ENCODE measurements around the gene BICRAL.
"Not testable (repeated sequence)": the region's sequence is repeated elsewhere in the genome, so short reads cannot be mapped to it uniquely, and the experiment has no call there.

BICRAL gene

DNA sequence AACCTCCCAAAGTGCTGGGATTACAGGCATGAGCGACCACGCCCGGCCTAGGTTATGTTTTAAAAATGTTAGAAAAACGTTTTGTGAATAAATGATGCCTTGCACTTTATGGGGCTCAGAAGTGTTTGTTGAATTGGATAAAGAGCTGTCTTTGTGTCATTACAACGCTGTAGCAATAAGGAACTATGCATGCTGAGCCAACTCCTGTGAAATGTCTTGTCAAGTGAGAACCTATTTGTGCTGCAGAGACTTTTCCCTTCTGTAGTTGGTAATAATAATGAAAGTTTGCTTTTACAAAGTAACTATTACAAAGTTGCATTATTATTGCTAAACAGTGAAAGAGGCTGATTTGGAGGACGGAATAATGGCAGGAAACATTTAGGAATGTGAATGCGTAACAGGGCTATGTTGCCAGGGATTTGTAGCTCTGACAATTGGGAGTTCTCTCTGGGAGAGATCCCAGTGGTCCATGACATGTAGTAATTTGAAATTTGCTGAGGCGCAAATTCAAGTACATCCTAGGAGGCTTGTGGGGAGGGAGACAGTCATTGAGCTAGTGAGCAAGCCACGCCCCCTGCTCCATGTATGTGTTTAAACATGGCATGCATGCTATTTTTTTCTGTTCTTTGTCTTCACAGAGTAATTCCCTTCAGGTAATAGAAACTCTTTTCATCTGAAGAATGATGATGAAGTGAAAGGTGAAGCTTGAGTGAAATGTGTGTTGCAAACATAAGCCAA lies 16.8 kb upstream of the BICRAL start:
- no peak for DNase-seq (ENCODE audit: low spot score)

DNA sequence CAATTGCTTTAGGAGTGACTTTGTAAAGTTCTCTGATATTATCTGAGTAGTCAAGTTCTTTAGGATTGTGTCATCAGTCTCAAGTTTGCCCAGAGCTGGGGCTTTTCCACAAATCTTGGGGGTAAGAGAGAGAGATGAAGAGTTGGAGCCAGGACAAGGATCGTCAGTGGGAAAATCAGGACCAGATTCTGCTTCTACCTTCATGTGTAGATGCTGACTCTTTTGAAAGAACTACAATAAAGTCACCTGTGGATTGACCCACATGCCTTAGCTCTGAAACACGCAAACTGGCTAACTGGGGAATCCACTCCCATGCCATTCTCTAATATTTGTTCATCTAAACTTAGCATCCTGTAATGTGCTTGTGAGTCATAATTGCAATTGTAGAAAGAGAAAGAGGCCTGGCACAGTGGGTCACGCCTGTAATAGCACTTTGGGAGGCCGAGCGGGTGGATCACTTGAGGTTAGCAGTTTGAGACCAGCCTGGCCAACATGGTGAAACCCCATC lies 15.6 kb upstream of the BICRAL start:
- no peak for DNase-seq (ENCODE audit: low spot score)

DNA sequence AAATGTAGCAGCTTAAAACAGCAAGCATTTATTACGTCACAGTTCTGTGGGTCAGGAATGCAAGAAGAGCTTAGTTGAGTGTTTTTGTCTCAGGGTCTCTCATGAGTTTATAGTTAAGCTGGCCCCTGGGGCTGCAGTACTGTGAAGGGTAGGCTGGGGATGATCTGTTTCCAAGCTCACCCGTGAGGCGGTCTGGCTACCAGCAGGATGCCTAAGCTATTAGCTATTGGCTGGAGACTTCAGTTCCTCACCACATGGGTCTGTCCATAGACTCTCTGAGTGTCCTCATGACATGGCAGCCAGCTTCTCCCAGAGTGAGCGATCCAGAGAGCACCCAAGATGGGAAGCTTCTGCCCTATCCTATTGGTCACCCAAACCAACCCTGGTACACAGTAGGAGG lies 12.8 kb upstream of the BICRAL start:
- no peak for DNase-seq (ENCODE audit: low spot score)

DNA sequence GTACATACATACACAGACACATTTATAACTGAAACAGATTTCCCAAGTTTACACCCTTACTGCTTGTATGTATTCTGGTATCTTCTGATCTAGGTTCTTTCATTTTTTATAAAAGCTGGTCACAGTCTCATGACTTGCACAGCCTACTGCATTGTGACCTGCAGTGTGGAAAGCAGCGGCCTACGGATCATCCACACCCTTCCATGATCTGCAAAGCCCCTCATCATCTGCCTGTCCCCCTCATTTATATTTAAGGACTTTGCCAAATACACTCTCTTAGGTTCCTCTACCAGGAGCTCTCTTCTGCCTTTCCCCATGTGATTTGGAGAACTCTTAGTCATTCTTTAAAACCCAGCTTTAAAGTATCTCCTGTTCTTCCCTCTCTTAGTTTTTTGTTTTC lies 12.0 kb upstream of the BICRAL start:
- no peak for DNase-seq (ENCODE audit: low spot score)

DNA sequence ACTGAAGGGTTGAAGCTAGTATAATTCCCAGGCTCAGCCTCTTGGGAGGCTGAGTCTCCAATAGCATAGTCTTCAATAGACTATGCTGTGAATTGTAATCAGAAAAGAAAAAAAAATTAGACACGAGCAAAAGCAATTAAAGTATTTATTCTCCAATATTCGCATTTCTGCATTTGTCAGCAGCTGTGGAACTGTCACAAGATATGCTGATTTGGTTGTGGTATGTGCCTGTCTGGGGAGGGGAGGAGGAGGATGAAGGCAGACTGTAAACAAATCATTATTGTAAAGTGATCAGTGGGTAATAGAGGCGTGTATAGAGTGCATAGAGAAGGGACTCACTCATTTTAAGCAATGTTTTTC lies 10.1 kb upstream of the BICRAL start:
- DNase-seq (ENCODE audit: low spot score), result no peak

DNA sequence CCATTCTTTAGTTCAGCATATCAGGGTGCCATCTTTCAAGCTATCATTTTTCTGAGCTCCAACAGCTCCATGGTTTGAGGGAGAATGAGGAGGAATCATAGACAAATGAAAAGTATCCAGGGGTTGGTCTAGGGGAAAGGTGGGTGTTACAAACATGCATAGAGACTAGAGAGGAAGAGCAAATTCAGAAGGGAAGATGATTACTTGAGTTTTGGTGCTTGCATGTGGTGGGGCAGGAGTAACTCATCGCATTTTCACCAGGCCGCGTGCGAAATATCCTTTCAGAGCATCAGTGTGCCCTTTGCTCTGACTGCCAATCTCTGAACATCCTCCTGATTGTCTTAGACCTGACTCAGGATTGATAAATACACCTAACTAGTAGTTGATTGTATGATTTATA lies 7.7 kb upstream of the BICRAL start:
- no peak for DNase-seq (ENCODE audit: low spot score)

DNA sequence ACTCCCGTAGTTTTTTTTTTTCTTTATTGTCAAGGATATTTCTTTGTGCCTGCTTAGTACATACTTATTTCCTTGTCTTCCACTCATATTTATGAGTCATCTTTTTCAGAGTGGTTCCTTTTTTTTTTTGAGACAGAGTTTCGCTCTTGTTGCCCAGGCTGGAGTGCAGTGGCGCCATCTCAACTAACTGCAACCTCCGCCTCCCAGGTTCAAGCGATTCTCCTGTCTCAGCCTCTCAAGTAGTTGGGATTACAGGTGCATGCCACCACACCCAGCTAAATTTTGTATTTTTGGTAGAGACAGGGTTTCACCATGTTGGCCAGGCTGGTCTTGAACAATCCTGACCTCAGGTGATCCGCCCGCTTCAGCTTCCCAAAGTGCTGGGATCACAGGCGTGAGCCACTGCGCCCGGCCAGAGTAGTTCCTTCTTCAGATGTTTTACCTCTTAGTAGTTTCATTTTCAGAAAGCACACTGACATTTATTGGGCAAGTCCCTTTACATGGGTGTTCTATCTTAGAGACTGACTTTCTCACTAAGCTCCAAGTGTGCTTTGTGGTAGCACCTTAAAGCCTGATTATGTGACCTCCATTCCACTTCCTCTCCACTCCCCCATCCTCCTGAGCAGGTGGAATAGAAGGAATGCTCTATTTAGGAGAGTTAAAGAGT lies 6.9 kb upstream of the BICRAL start:
- DNase-seq (ENCODE audit: low spot score), result not testable (repeated sequence)

DNA sequence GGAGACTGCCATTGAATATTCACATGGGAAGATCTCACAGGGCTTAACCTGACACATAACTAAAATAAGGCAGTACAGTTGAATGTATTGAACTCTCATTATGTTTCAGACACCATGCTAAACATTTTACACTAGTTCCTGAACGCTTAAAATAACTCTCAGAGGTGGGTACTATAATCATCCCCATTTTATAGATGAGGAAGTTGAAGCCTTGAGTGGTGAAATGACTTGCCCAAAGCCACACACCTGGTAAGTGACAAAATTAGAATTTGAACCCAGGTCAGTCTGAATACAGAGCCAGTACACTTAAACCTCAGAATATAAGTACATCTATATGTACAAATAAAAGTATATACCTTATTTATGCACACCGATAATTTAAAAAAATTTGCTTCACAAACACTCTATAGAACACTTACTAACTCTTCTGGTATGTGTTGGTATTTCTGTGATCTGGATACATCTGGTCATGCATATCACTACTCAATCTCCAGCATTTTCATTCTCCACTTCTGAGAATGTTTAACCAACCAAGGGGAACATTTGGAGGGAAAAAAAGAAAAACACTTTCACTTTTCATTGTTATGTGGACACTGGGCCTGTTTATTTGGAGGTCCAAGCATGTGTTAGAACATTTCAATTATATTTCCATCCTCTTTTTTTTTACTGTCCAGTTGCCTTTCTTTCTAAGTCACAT lies 4.6 kb upstream of the BICRAL start:
- DNase-seq (ENCODE audit: low spot score), result no peak

DNA sequence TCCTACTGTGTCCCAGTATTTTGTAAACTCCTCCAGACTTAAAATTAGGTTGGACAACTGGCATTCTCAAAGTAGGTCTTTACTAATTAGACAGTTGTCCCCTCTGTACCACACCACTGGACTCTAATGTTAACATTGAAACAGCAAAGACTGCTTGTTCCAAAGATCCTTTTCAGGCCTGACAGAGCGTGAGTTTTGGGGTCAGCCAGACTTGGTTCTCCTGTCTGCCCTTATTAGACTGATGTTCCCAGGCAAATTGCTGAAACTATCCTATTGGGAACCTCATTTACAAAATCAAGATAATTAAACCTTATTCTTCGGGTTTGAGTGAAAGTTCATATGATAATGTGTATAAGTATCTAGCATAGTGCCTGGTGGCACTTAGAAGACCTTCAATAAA lies 3.7 kb upstream of the BICRAL start:
- no peak for DNase-seq (ENCODE audit: low spot score)

DNA sequence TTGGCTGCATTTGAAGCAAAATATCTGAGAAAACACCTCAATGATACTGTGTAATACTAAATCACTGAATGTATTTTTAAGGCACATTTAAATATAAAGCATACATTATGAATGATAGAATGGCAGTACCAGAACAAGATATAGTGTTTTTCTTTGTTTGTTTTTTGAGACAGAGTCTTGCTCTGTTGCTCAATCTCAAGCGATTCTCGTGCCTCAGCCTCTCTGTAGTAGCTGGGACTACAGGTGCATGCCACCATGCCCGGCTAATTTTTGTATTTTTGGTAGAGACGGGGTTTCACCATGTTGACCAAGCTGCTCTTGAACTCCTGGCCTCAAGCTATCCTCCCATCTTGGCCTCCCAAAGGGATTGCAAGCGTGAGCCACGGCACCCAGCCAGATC lies 2.3 kb upstream of the BICRAL start:
- no peak for DNase-seq (ENCODE audit: low spot score)

DNA sequence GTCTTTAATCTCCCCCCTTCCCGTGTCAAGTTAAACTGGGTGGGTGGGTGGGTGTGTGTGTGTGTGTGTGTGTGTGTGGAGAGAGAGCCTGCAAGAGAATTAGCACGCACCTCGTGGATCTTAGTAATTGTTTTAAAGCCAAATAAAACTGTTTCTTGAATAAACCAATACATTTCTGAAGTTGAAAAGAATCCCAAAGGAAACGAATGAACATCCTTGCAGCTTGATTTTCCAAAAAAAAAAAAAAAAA lies 381 bp upstream of the BICRAL start:
- DNase-seq (ENCODE audit: low spot score), result no peak

DNA sequence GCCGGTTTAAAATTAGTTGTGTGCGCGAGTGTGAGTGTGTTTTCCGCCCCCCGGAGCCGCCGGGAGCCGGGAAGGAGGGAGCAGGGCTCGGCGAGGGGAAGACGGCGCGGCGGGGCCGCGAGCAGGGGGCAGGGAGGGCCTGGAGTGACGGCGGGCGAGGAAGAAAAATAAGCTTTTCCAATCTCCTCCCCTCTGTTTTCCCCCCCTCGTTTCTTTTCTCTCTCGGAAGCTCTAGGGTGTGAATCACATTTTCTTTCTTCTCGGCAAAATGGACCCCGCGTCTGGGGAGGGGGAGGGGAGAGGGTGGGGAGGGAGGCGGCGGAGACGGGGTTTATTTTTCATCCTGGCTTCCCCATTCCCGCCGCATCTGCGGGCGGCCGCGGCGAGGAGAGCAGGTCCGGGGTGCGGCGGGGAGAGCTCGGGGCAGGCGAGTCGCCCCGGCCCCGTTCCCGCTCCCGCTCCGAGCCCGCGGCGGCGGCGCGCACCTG lies 881 bp downstream of the BICRAL start:
- peak; percentile 68 for DNase-seq (ENCODE audit: low spot score)

DNA sequence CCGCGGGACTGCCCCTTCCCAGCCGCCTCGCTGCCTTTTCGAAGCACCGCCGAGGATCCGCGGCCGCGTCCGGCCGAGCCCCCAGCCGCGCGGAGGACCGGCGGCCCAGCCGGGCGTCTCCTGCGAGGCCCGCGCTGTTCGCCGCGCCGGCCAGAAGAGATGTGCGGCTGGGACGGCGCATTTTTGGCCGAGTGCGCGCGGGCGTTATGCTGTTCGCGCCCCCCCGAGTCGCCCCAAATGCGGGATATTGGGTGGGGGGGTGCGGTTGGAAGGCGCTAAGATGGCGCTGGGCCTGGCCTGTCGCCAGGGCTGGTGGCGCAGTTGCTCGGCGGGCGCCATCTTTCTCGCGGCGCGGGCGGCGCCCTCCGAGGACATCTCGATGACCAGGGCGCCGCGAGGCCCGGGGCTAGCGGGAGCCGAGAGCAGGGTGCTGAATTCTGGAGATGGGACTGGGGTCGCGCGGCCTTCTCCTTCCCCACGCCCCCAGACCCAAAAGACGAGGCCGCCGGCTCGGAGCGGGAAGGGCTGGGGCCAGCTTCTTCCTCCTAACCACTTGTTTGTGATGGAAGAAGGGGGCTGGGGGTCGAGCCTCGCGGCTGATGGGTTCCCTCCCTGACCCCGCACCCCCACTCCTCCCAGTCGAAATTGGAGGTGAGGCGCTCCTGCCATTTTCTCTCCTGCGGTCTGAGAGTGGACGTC lies 1.5 kb downstream of the BICRAL start:
- DNase-seq (ENCODE audit: low spot score), result peak; percentile 84

DNA sequence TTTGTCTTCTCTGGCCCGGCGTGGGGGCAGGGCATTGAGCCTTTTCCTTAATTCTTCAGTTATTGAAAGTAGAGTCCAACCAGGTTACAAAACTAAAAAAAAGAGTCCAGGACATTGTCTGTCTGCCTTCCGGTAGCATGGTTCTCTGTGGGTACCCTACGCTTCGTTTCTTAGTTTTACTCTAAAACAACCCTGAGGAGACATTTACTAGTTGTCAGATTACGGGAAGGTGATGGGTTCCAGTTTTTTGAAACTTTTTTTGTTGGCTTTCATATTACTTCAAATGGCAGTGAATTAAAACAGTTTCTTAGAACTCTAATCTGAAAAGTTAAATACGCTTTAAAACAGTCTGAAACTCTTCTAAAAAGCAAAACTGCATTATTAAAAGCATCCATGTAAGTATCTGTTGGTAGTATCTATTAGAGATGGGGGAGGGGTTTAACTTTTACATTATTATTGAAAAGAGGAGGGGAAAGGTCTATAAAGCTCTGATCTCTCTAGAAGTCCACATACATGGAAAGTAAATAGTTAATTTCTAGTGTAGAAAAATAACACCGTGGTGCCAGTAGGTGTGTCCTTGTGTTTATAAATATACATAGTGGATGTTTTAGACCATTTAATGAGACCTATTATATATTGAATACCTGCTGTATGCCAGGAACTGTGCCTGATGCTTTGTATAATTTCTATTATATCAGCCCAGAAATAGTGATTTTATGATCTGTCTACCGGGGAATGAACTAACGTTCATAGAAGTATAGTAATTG lies 2.2 kb downstream of the BICRAL start:
- peak; percentile 69 for DNase-seq (ENCODE audit: low spot score)

DNA sequence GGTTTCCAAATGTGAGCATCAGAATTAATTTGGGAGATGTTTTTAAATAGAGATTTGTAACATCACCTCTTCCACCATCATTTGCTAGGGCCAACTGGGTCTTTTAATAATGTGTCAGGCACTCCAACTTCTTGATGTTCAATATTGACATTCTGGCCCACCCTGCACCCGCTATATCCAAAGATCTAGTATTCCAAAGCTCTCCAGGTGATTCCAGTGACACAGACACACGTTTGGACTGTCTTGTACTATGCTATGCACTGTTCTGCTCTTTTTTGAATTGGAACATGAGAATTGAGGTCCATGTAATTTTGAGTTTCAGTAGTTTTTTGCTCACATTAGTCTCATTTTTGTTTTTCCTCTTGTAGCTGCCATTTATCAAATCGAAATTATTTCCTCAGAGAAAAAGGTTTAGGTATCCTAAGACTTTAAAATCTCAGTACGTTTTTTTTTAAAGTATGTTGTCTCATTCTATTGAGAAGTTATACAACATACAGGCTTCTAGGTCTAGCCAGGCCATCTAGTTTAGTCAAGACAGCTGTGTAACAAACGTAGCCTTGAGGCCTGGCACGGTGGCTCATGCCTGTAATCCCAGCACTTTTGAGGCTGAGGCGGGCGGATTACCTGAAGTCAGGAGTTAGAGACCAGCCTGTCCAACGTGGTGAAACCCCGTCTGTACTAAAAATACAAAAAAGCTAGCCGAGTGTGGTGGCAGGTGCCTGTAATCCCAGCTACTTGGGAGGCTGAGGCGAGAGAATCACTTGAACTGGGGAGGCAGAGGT lies 3.1 kb downstream of the BICRAL start:
- no peak for DNase-seq (ENCODE audit: low spot score)

DNA sequence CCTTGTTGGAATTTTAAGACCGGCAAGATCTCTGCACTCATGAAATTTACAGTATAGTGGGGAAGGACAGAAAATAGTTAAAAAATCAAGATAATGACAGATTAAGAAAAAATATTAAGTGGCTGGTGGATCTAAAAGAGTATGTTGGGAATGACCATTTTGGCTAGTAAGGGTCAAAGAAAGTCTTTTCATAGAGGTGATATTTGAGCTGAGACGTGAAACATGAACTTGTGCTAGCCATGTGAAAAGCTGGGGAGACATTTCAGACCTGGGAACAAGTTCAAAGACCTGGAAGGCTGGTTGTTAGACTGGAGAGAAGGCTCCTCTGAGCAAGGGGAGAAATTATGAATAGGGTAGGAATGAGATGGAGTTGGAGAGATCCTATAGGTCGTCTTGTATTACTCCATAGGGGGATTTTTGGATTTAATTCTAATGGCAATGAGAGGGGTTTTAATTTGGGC lies 4.7 kb downstream of the BICRAL start:
- no peak for DNase-seq (ENCODE audit: low spot score)

DNA sequence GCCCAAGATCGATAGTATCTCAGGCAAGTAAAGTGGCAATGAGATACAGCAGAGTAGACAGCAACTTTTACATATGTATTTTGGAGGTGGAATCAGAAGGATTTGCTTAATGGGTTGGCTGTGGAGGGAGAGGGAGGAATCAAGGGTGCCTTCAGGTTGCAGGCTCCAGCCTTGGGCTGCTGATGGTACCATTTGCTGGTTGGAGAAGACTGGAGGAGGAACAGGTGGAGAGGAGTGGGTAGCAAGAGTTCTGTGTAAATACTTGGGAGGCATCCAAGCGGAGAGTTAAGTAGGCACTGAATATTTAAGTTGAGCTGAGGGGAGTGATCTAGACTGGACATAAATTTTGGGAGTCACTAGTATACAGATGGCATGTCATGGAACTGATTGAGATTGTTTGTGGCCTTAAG lies 5.2 kb downstream of the BICRAL start:
- no peak for DNase-seq (ENCODE audit: low spot score)

DNA sequence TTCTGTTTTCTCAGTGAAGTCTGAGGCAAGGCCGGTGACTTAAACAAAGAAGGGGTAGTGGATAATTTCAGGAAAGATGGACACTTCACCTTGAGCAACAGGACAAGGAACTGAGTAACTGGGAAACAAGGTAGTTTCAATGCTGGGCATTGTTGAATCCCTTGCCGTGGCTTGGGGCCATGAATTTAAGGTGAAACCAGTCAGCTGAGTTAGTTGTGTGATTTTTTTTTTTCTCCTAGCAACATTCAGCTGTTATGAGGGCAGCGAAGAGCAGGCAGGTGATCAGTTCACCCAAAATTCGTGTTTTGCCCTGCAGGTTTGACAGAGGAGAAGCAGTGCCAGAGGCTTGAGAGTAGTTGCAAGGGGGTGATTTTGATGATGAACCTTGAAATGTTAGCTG lies 6.8 kb downstream of the BICRAL start:
- DNase-seq (ENCODE audit: low spot score), result no peak

DNA sequence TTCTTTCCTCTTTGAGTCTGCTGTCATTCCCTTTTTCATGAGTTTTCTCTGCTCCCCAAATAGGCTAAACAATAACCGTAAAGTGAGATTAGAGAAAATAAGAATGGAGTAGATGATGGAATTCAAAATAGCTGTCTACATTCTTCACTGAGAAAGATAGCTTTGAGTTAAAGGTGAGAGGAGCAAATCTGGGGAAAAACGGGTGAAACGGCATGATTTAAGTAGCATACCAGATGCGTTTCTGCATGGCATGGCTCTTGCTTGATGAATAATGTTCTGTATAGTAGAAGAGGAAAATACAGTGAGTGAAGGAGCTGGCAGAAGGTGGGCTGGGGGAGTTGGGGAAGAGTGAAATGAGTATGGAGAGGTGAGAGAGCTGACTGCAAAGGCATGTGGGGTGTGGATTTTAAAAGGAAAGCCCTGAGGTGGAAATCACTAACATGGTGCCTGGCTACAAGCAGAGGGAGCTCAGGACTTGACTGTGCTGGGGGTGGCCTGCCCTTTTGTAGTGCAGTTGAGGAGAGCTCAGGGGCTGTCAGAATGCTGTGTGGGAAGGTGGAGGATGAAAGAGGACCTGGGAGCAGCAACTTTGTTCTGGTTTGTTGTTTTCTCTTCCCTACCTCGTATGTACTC lies 8.8 kb downstream of the BICRAL start:
- DNase-seq (ENCODE audit: low spot score), result no peak

DNA sequence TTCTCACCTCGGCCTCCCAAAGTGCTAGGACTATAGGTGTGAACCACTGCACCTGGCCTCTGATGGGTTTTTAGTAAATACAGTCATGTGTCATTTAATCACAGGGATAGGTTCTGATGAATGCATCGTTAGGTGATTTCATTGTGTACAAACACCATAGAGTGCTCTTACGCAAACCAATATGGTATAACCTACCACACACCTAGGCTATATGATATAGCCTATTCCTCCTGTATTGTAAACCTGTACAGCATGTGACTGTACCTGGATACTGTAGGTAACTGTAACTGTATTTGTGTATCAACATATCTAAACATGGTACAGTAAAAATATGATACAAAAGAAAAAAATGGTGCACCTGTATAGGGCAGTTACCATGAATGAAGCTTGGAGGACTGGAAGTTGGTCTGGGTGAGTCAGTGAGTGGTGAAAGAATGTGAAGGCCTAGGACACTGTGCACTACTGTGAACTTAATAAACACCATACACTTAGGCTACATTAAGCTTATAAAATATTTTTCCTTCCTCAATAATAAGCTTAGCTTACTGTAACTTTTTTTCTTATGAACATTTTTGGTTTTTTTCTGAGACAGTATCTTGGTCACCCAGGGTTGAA lies 10.0 kb downstream of the BICRAL start:
- no peak for DNase-seq (ENCODE audit: low spot score)

All from hematopoietic multipotent progenitor cell treated with erythropoietin and hydrocortisone succinate and interleukin-3 and kit ligand, for 15 days (in vitro differentiated cells).